ENCODE results near the gene MOSPD3. TPM values are rescaled to one million over a fixed set of nuclear protein-coding genes. Genes with fewer than 3 reads are reported as not detected.
"Not testable (repeated sequence)": the region's sequence is repeated elsewhere in the genome, so short reads cannot be mapped to it uniquely, and the experiment has no call there.

The MOSPD3 gene
- total and polyA plus RNA-seq, 2 experiments from 2014 or later: 15.3 to 23.5 TPM

- TF ChIP-seq, protein P1, sequence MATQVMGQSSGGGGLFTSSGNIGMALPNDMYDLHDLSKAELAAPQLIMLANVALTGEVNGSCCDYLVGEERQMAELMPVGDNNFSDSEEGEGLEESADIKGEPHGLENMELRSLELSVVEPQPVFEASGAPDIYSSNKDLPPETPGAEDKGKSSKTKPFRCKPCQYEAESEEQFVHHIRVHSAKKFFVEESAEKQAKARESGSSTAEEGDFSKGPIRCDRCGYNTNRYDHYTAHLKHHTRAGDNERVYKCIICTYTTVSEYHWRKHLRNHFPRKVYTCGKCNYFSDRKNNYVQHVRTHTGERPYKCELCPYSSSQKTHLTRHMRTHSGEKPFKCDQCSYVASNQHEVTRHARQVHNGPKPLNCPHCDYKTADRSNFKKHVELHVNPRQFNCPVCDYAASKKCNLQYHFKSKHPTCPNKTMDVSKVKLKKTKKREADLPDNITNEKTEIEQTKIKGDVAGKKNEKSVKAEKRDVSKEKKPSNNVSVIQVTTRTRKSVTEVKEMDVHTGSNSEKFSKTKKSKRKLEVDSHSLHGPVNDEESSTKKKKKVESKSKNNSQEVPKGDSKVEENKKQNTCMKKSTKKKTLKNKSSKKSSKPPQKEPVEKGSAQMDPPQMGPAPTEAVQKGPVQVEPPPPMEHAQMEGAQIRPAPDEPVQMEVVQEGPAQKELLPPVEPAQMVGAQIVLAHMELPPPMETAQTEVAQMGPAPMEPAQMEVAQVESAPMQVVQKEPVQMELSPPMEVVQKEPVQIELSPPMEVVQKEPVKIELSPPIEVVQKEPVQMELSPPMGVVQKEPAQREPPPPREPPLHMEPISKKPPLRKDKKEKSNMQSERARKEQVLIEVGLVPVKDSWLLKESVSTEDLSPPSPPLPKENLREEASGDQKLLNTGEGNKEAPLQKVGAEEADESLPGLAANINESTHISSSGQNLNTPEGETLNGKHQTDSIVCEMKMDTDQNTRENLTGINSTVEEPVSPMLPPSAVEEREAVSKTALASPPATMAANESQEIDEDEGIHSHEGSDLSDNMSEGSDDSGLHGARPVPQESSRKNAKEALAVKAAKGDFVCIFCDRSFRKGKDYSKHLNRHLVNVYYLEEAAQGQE (IDR thresholded peaks at IDR 0.05; ENCODE audit: unreplicated experiment): no peak
- TF ChIP-seq EZH2phosphoT487 (IDR thresholded peaks at IDR 0.05; ENCODE audit: unreplicated experiment) (no peak), JUNB (IDR thresholded peaks at IDR 0.05; ENCODE audit: unreplicated experiment) (no peak), ZNF114 (CRISPR knock-in tag; IDR thresholded peaks at IDR 0.05) (no peak), NANOG (IDR thresholded peaks at IDR 0.05; ENCODE audit: borderline replicate concordance) (no peak)
- TF ChIP-seq, protein P2, sequence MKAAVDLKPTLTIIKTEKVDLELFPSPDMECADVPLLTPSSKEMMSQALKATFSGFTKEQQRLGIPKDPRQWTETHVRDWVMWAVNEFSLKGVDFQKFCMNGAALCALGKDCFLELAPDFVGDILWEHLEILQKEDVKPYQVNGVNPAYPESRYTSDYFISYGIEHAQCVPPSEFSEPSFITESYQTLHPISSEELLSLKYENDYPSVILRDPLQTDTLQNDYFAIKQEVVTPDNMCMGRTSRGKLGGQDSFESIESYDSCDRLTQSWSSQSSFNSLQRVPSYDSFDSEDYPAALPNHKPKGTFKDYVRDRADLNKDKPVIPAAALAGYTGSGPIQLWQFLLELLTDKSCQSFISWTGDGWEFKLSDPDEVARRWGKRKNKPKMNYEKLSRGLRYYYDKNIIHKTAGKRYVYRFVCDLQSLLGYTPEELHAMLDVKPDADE (IDR thresholded peaks at IDR 0.05): no peak
These were observed 49.2 kb upstream of the MOSPD3 start (continued) for GRCh38 chr7:100563100-100563564.

GRCh38 chr7:100563809-100564400 lies 48.4 kb upstream of the MOSPD3 start:
- Mint-ChIP-seq H3K36me3 (ENCODE audit: low read depth) (peaks cover 4% of the 10 kb centered on the region), H3K27ac (no peak overlapping the region), H3K9me3 (no peaks in the 10 kb centered on the region), H3K4me3 (no peak overlapping the region; the same call in 2 of the 3 replicates), H3K27me3 (ENCODE audit: insufficient read depth, low read depth, poor library complexity) (peaks cover 16% of the 10 kb centered on the region), H3K4me1 (peaks cover 24% of the 10 kb centered on the region)
- H4K20me1 ChIP-seq (replicated peaks; ENCODE audit: insufficient read depth): 0 out of 2 replicates have a peak, but pooled peaks cover 2% of the 10 kb centered on the region
- 0 out of 2 replicates have a peak, but pooled peaks cover 5% of the 10 kb centered on the region for H3F3A ChIP-seq (replicated peaks; ENCODE audit: low read depth)
- no peak for TF ChIP-seq STAT1 (IDR thresholded peaks at IDR 0.05; ENCODE audit: unreplicated experiment)
- TF ChIP-seq, protein P2 (IDR thresholded peaks at IDR 0.05): no peak
- no peak for TF ChIP-seq NANOG (IDR thresholded peaks at IDR 0.05; ENCODE audit: borderline replicate concordance)
- TF ChIP-seq, protein P3, sequence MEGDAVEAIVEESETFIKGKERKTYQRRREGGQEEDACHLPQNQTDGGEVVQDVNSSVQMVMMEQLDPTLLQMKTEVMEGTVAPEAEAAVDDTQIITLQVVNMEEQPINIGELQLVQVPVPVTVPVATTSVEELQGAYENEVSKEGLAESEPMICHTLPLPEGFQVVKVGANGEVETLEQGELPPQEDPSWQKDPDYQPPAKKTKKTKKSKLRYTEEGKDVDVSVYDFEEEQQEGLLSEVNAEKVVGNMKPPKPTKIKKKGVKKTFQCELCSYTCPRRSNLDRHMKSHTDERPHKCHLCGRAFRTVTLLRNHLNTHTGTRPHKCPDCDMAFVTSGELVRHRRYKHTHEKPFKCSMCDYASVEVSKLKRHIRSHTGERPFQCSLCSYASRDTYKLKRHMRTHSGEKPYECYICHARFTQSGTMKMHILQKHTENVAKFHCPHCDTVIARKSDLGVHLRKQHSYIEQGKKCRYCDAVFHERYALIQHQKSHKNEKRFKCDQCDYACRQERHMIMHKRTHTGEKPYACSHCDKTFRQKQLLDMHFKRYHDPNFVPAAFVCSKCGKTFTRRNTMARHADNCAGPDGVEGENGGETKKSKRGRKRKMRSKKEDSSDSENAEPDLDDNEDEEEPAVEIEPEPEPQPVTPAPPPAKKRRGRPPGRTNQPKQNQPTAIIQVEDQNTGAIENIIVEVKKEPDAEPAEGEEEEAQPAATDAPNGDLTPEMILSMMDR (conservative IDR thresholded peaks at IDR 0.05; ENCODE audit: low read depth in 2 of 2): peak; percentile 93 to 94
- no peak overlapping the region for H3K27ac ChIP-seq (ENCODE audit: low read depth)
- 0 out of 2 replicates have a peak, but pooled peaks cover 2% of the 10 kb centered on the region for H3K27me3 ChIP-seq (ENCODE audit: insufficient read depth)
- ATAC-seq (peak; percentile 74), DNase-seq (ENCODE audit: low spot score) (peak; percentile 96)
- no peak overlapping the region for H2AFZ ChIP-seq
- no peak overlapping the region for H3K4me2 ChIP-seq
- H3K36me3 ChIP-seq (ENCODE audit: insufficient read depth): no peaks in the 10 kb centered on the region
- H3K4me3 ChIP-seq: no peak overlapping the region
- no peaks in the 10 kb centered on the region for H3K79me2 ChIP-seq (replicated peaks; ENCODE audit: insufficient read depth)
- H3K4me1 ChIP-seq (ENCODE audit: insufficient read depth): peaks cover 9% of the 10 kb centered on the region; the same call in 1 of the 2 replicates
- H3K9me2 ChIP-seq (ENCODE audit: insufficient read depth): no peaks in the 10 kb centered on the region

- H3K36me3 Mint-ChIP-seq (ENCODE audit: low read depth); H3K27me3 ChIP-seq (ENCODE audit: insufficient read depth); H3K36me3 ChIP-seq (ENCODE audit: insufficient read depth); H2AFZ ChIP-seq; H3F3A ChIP-seq (replicated peaks; ENCODE audit: low read depth); H4K20me1 ChIP-seq (replicated peaks; ENCODE audit: insufficient read depth); H3K27ac Mint-ChIP-seq; H3K27ac ChIP-seq (ENCODE audit: low read depth); H3K9me3 Mint-ChIP-seq; H3K9me2 ChIP-seq (ENCODE audit: insufficient read depth); H3K4me3 Mint-ChIP-seq; ATAC-seq; H3K4me2 ChIP-seq; H3K79me2 ChIP-seq (replicated peaks; ENCODE audit: insufficient read depth); H3K4me3 ChIP-seq; DNase-seq (ENCODE audit: low spot score): not testable (repeated sequence)
- Mint-ChIP-seq H3K27me3 (ENCODE audit: insufficient read depth, low read depth, poor library complexity) (peaks cover 21% of the 10 kb centered on the region), H3K4me1 (peaks cover 29% of the 10 kb centered on the region)
- H3K4me1 ChIP-seq (ENCODE audit: insufficient read depth): peaks cover 13% of the 10 kb centered on the region
These were observed 47.9 kb upstream of the MOSPD3 start for GRCh38 chr7:100564405-100564804.

Data from GM23338 (cell line).